Chondrocyte (in vitro differentiated cells): ENCODE measurements around the gene STAT3. TPM values are rescaled to one million over a fixed set of nuclear protein-coding genes. Genes with fewer than 3 reads are reported as not detected.
A peak's percentile ranks its signal among the peaks of the same experiment; 100 is the strongest.

Experiments used
- DNase-seq: peaks from one replicate; pipeline ENCODE4 v3.0.0; 2021; ENCODE audit warnings: mixed read lengths, low spot score
- H3K27ac Mint-ChIP-seq: one replicate; pipeline ENCODE4 v1.8.0; 2021; ENCODE audit warnings: mild to moderate bottlenecking, moderate library complexity, mixed read lengths; ENCODE audit not compliant: unreplicated experiment
- H3K27me3 Mint-ChIP-seq: 2 replicates; pipeline ENCODE4 v1.8.0; 2021; ENCODE audit warnings: low read depth, mixed read lengths
- H3K36me3 Mint-ChIP-seq: 2 replicates; pipeline ENCODE4 v1.8.0; 2021; ENCODE audit warnings: low read depth, mixed read lengths
- H3K4me1 Mint-ChIP-seq: 2 replicates; pipeline ENCODE4 v1.8.0; 2021; ENCODE audit warnings: low read depth, mild to moderate bottlenecking, mixed read lengths
- H3K4me3 Mint-ChIP-seq: one replicate; pipeline ENCODE4 v1.8.0; 2021; ENCODE audit warnings: mild to moderate bottlenecking, moderate library complexity, mixed read lengths; ENCODE audit not compliant: unreplicated experiment
- H3K9me3 Mint-ChIP-seq: 2 replicates; pipeline ENCODE4 v1.8.0; 2021; ENCODE audit warnings: low read depth, mixed read lengths
- total RNA-seq: library from RNA; stranded (reverse); gene quantifications from 3 replicates; pipeline ENCODE4 v1.2.1, GENCODE V29; 2021
- TF ChIP-seq, protein P1 (sequence below): fragments of 200-600 bp; sonication (generic); IDR thresholded peaks from 2 replicates; pipeline ENCODE4 v1.5.0; 2021; ENCODE audit warnings: antibody characterized with exemption, mild to moderate bottlenecking, moderate library complexity

The STAT3 gene
- total RNA-seq, 1 donor from 2014 or later, result 164 TPM

DNA sequence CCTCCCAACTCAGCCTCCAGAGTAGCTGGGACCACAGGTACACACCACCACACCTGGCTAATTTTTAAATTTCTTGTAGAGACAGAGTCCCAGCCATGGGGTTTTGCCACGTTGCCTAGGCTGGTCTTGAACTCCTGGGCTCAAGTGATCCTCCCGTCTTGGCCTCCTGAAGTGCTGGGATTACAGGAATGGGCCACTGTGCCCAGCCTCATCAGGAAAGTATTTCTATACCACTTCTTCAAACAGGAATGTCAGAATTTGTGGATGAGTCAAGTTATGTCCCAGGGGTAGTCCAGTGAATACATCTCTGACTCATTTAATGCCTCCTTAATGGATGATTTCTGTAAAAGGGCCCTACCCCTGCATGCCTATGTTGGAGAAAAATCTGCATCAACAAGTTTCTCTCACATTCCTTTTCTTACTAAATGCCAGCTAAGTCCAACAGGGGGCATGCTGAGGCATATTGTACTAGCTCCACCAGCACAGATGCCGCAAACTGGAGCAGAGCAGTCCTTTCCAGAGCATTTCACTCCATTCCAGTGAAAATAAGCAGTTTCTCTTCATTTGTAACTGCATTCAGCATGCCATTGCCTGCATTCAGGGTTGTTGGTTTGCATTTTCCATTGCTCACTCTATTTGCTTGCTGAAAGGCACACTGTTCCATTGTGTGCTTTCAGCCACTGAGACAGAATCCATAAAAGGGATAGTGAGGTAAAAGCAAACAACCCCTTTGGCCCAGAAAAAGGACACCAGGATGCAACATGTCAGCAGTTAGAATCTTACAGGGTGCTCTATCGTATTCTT lies 40.1 kb upstream of the STAT3 start:
- Mint-ChIP-seq H3K4me1 (peaks cover 45% of the 10 kb centered on the region), H3K36me3 (no peaks in the 10 kb centered on the region), H3K27me3 (no peaks in the 10 kb centered on the region), H3K27ac (peak overlapping the region; percentile 84), H3K9me3 (no peaks in the 10 kb centered on the region), H3K4me3 (no peak overlapping the region)
- no peak for DNase-seq
- TF ChIP-seq, protein P1, sequence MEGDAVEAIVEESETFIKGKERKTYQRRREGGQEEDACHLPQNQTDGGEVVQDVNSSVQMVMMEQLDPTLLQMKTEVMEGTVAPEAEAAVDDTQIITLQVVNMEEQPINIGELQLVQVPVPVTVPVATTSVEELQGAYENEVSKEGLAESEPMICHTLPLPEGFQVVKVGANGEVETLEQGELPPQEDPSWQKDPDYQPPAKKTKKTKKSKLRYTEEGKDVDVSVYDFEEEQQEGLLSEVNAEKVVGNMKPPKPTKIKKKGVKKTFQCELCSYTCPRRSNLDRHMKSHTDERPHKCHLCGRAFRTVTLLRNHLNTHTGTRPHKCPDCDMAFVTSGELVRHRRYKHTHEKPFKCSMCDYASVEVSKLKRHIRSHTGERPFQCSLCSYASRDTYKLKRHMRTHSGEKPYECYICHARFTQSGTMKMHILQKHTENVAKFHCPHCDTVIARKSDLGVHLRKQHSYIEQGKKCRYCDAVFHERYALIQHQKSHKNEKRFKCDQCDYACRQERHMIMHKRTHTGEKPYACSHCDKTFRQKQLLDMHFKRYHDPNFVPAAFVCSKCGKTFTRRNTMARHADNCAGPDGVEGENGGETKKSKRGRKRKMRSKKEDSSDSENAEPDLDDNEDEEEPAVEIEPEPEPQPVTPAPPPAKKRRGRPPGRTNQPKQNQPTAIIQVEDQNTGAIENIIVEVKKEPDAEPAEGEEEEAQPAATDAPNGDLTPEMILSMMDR, result peak; percentile 88

DNA sequence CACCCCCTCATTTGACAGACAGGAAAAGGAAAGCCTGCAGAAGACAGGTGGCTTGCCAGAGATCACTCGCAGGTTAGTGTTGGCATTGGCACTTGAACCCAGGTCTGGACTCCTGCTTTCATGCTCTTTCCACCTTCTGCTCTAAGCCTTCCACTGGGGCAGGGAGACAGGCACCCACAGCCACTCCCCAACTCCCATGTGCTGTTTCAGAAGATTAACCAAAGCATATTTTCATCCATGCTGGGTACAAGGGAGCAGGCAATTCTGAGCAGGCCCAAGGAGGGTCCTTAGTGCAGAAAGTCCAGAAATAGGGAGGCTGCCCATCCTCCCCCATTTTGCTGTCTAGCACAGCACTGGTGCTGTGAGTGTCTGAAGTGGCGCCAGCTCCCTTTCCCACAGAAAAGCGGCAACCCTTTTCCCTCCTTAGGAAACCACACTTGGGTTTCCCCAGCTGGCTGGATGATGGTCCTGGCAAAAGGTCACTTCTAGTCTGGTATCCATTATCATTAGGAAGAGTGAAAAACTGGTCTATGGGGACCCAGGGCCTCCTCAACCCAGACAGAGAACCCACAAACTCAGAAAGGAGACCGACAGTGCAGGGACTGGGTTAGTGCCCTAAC lies 36.9 kb upstream of the STAT3 start:
- Mint-ChIP-seq H3K27ac (peak overlapping the region; percentile 65), H3K4me3 (no peak overlapping the region), H3K36me3 (peaks cover 4% of the 10 kb centered on the region), H3K9me3 (no peaks in the 10 kb centered on the region), H3K4me1 (peaks cover 49% of the 10 kb centered on the region), H3K27me3 (no peaks in the 10 kb centered on the region)
- TF ChIP-seq, protein P1, result no peak
- DNase-seq, result no peak

DNA sequence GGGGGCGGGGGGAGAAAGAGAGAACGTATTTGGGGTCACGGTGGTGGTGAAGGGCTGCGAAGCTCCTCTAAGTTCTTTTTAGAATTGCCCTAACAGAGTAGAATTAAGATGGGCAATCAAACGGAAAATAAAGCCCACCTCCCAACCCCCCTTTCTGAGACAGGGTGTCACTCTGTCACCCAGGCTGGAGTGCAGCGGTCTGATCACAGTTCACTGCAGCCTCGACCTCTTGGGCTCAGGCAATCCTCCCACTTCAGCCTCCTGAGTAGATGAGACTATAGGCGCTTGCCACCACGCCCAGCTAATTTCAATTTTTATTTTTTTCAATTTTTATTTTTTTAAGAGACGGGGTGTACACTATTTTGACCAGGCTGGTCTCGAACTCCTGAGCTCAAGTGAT lies 35.5 kb upstream of the STAT3 start:
- peak overlapping the region; percentile 98 for H3K4me3 Mint-ChIP-seq
- no peak for DNase-seq
- H3K27ac Mint-ChIP-seq, result peak overlapping the region; percentile 93
- H3K4me1 Mint-ChIP-seq, result peaks cover 55% of the 10 kb centered on the region
- H3K9me3 Mint-ChIP-seq, result no peaks in the 10 kb centered on the region
- no peaks in the 10 kb centered on the region for H3K27me3 Mint-ChIP-seq
- H3K36me3 Mint-ChIP-seq, result peaks cover 4% of the 10 kb centered on the region
- TF ChIP-seq, protein P1, result no peak

DNA sequence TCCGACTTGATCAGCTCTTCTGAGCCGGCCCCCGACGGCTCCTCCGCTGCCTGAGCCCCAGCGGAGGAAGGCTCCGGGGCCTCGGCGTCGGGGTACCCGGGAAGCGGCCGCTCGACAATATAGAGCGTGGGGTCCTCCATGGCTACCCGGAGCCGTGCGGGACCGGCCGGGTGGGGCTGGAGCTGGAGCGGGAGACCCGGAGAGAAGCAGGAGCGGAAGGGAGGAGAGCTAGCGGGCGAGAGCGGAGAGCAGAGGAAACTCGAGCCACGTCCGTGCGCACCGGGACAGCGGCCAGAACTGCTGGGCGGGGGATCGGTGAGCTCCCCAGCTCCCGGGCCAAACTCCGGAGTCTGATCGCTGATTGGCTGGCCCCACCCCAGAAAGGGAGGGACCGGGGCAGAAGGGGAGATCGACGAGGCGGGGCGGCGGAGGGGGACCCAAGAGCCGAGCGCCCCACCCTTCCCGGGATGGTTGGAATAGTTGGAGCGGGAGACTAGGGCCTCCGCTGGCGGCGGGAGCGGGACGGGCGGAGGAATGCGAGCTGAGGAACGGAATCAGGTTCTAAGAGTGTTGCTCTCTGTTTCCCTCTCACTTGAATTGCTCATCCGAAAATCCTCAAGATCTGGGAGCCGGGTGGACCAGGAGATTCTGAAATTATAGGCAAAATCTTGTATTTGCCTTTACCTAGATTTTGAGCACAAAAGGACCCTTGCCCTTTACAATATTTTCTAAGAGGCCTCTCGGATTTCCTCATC lies 34.9 kb upstream of the STAT3 start, which contains the start of gene CAVIN1:
TSS of gene CAVIN1 (minus strand) at position 299 of the 755 bp plus-strand sequence. CDS start at position 140, 159 bp downstream.
- Mint-ChIP-seq H3K27me3 (no peaks in the 10 kb centered on the region), H3K9me3 (no peaks in the 10 kb centered on the region), H3K4me1 (peaks cover 53% of the 10 kb centered on the region), H3K27ac (peak within 1 kb of the TSS; percentile 93), H3K4me3 (peak within 1 kb of the TSS; percentile 98), H3K36me3 (peaks cover 4% of the 10 kb centered on the region)
- TF ChIP-seq, protein P1, result no peak
- peak; percentile 99 for DNase-seq

DNA sequence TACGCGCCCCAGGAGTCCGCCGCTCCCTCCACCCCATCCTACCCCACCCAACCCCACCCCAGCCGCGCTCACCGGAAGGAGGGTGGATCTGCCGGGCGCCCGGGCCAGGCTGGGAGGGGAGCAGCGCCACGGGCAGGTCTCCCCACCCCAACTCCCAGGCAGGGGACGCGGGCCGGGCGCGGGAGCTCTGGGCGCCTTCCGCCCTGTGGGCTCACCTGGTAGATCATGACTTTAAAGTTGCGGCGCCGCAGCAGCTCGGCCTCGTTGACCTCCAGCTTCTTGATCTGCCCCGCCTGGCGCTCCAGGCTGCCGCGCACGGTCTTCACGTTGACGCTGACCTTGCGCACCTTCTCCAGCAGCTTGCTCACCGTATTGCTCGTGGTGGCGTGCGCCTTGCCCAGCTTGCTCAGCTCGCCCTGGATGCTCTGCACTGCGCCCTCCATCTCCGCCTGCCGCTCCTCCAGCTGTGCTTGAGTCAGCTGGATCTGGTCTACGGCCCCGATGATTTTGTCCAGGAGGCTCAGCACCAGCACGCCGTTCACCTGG lies 34.2 kb upstream of the STAT3 start:
- peak overlapping the region; percentile 93 for H3K27ac Mint-ChIP-seq
- H3K4me3 Mint-ChIP-seq, result peak overlapping the region; percentile 98
- no peaks in the 10 kb centered on the region for H3K9me3 Mint-ChIP-seq
- peaks cover 53% of the 10 kb centered on the region for H3K4me1 Mint-ChIP-seq
- DNase-seq, result no peak
- H3K36me3 Mint-ChIP-seq, result peaks cover 4% of the 10 kb centered on the region
- TF ChIP-seq, protein P1, result no peak
- no peaks in the 10 kb centered on the region for H3K27me3 Mint-ChIP-seq
